H1 (cell line): Measurements from ENCODE around the gene RHOG. TPM values are rescaled to one million over a fixed set of nuclear protein-coding genes. Genes with fewer than 3 reads are reported as not detected.
A peak's percentile ranks its signal among the peaks of the same experiment; 100 is the strongest.

ENCODE experiments used
- BACH1 ChIP-seq: IDR thresholded peaks from 2 replicates; pipeline ENCODE4 v1.6.1; 2012; ENCODE audit warnings: low read length, improper control_type of control experiment
- BRCA1 ChIP-seq: IDR thresholded peaks from 2 replicates; pipeline ENCODE4 v1.6.1; 2012; ENCODE audit warnings: low read depth, low read length, improper control_type of control experiment
- CREB1 ChIP-seq: IDR thresholded peaks from 2 replicates; pipeline ENCODE4 v1.6.1; 2012; ENCODE audit warnings: inconsistent platforms
- HDAC2 ChIP-seq, 2 experiments: fragments of 300-600 bp in 1 of 2; sonication (generic) in 1 of 2; IDR thresholded peaks; 2 replicates each; pipeline ENCODE4 v1.6.1; 2011 to 2012; ENCODE audit warnings: low read depth in 2 of 2, low read length in 2 of 2, mild to moderate bottlenecking in 2 of 2, moderate library complexity in 2 of 2, borderline replicate concordance in 1 of 2, inconsistent platforms in 1 of 2
- KDM1A ChIP-seq: fragments of 200-600, 300-600 bp; sonication (generic); IDR thresholded peaks from 2 replicates; pipeline ENCODE4 v1.7.1; 2016; ENCODE audit warnings: mild to moderate bottlenecking, low read length, borderline replicate concordance
- polyA plus RNA-seq, 7 experiments: library from polyadenylated mRNA; depleted of rRNA in 3 of 7; stranded (reverse) in 5 of 7; unstranded in 2 of 7; fragments of >200 nt in 5 of 7; fragments of 200-250 nt in 2 of 7; gene quantifications; 1 replicate in 5 of 7; 2 replicates in 1 of 7; 4 replicates in 1 of 7; pipeline versions ENCODE4 v1.2.1 to v1.2.3, GENCODE V29; 2011 to 2013; ENCODE audit warnings: missing spikeins in 2 of 7, mixed read lengths in 2 of 7
- total RNA-seq: library from RNA; stranded (reverse); fragmentation: NEBNext Ultra II Directional; extraction: Animal tissue kit (Norgen Biotek cat#: 25700); gene quantifications from 2 replicates; pipeline ENCODE4 v1.2.1, GENCODE V29; 2021

RHOG gene
- total and polyA plus RNA-seq, 2 of the 8 experiments (the other 6 are each of a cell fraction or from before 2014, with no cell fraction given) = 28.3 to 69.6 TPM

- TF ChIP-seq HDAC2 (IDR thresholded peaks at IDR 0.05; ENCODE audit: borderline replicate concordance in 1 of 2, low read depth in 2 of 2, low read length in 2 of 2) = peak in 1 of 2 experiments; percentile 80; a peak in 2 of 4 replicates
- peak; percentile 71 for TF ChIP-seq BACH1
- TF ChIP-seq KDM1A = peak; percentile 89; the same call in 1 of the 2 replicates
- TF ChIP-seq CREB1 = no peak
- TF ChIP-seq BRCA1 = no peak
These were observed 31.7 kb downstream of the RHOG start (continued) for GRCh38 chr11:3808861-3809623.
